Sigmoid colon (tissue), 4 donors: ENCODE results near the gene STARD13.

Source experiments
- EP300 ChIP-seq, 4 donors: sonication (generic); formaldehyde crosslinking; IDR thresholded peaks; one replicate each; pipeline ENCODE4 v1.6.1; 2017; ENCODE audit warnings: antibody characterized with exemption in 4 of 4
- POLR2A ChIP-seq, 2 donors: fragments of 450-650 bp; IDR thresholded peaks; one replicate each; pipeline ENCODE4 v1.6.1; 2016; ENCODE audit warnings: antibody characterized with exemption in 2 of 2, mild to moderate bottlenecking in 2 of 2, moderate library complexity in 2 of 2
- TF ChIP-seq, protein P1 (sequence below), 4 experiments: fragments of 450-650 bp in 3 of 4; fragments of 200-600 bp in 1 of 4; IDR thresholded peaks; one replicate each; pipeline ENCODE4 v1.5.1; 2016 to 2019; ENCODE audit warnings: antibody characterized with exemption in 4 of 4, mild to moderate bottlenecking in 3 of 4, moderate library complexity in 2 of 4

DNA sequence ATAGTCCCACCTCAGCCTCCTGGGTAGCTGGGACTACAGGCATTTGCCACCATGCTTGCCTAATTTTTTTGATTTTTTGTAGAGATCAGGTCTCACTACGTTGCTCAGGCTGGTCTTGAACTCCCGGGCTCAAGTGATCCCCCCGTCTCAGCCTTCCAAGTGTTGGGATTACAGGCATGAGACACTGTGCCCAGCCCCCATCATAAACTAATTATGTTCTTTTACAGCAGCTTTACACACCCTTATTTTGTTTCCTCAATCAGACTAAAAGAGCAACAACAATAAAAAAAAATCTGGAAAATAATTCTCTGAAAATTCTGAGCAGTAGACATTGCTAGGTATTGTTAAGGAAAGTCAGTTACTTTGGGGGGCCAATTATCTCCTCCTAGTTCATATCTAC lies 35.7 kb downstream of the STARD13 start:
- TF ChIP-seq, protein P1, sequence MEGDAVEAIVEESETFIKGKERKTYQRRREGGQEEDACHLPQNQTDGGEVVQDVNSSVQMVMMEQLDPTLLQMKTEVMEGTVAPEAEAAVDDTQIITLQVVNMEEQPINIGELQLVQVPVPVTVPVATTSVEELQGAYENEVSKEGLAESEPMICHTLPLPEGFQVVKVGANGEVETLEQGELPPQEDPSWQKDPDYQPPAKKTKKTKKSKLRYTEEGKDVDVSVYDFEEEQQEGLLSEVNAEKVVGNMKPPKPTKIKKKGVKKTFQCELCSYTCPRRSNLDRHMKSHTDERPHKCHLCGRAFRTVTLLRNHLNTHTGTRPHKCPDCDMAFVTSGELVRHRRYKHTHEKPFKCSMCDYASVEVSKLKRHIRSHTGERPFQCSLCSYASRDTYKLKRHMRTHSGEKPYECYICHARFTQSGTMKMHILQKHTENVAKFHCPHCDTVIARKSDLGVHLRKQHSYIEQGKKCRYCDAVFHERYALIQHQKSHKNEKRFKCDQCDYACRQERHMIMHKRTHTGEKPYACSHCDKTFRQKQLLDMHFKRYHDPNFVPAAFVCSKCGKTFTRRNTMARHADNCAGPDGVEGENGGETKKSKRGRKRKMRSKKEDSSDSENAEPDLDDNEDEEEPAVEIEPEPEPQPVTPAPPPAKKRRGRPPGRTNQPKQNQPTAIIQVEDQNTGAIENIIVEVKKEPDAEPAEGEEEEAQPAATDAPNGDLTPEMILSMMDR (IDR thresholded peaks at IDR 0.05): no peak
- no peak for TF ChIP-seq EP300 (IDR thresholded peaks at IDR 0.05)
- TF ChIP-seq POLR2A (IDR thresholded peaks at IDR 0.05): no peak
